GM19328 (cell line): ENCODE measurements around the gene KCNJ6.

Experiments
- ATAC-seq: cut with Tn5 transposase; IDR thresholded peaks from one replicate; pipeline ENCODE4 v1.9.1; 2021; ENCODE audit warnings: mild to moderate bottlenecking, moderate library complexity; ENCODE audit not compliant: unreplicated experiment

KCNJ6 gene

GRCh38 chr21:37905291-37905690 is 11.0 kb downstream of the KCNJ6 start:
- no peak for ATAC-seq

GRCh38 chr21:37904856-37905255 is 11.4 kb downstream of the KCNJ6 start:
- ATAC-seq, result no peak

GRCh38 chr21:37903396-37903795 is 12.9 kb downstream of the KCNJ6 start:
- ATAC-seq, result no peak

- ATAC-seq, result no peak
Measured at GRCh38 chr21:37899146-37899545, 17.1 kb downstream of the KCNJ6 start.

- no peak for ATAC-seq
Measured at GRCh38 chr21:37896788-37897187, 19.5 kb downstream of the KCNJ6 start.

- no peak for ATAC-seq
Measured at GRCh38 chr21:37891972-37892371, 24.3 kb downstream of the KCNJ6 start.

GRCh38 chr21:37888659-37889058 is 27.6 kb downstream of the KCNJ6 start:
- no peak for ATAC-seq

GRCh38 chr21:37886726-37887299 is 29.4 kb downstream of the KCNJ6 start:
- no peak for ATAC-seq

- ATAC-seq, result no peak
Measured at GRCh38 chr21:37886120-37886519, 30.1 kb downstream of the KCNJ6 start.

- ATAC-seq, result no peak
Measured at GRCh38 chr21:37878946-37879660, 37.2 kb downstream of the KCNJ6 start.

- no peak for ATAC-seq
Measured at GRCh38 chr21:37877888-37878684, 38.2 kb downstream of the KCNJ6 start.

GRCh38 chr21:37877171-37877570 is 39.1 kb downstream of the KCNJ6 start:
- no peak for ATAC-seq

- no peak for ATAC-seq
Measured at GRCh38 chr21:37876561-37876960, 39.7 kb downstream of the KCNJ6 start.

- ATAC-seq, result no peak
Measured at GRCh38 chr21:37874904-37875780, 41.1 kb downstream of the KCNJ6 start.

- no peak for ATAC-seq
Measured at GRCh38 chr21:37874481-37874880, 41.8 kb downstream of the KCNJ6 start.

GRCh38 chr21:37873655-37874054 is 42.6 kb downstream of the KCNJ6 start:
- no peak for ATAC-seq

GRCh38 chr21:37871121-37871862 is 45.0 kb downstream of the KCNJ6 start:
- no peak for ATAC-seq

- no peak for ATAC-seq
Measured at GRCh38 chr21:37870221-37870620, 46.0 kb downstream of the KCNJ6 start.

GRCh38 chr21:37869661-37870060 is 46.6 kb downstream of the KCNJ6 start:
- no peak for ATAC-seq
